ENCODE measurements around the gene ZBTB32.

GRCh38 chr19:35657904-35658700 is 46.3 kb upstream of the ZBTB32 start:
- TF ChIP-seq, protein P1, sequence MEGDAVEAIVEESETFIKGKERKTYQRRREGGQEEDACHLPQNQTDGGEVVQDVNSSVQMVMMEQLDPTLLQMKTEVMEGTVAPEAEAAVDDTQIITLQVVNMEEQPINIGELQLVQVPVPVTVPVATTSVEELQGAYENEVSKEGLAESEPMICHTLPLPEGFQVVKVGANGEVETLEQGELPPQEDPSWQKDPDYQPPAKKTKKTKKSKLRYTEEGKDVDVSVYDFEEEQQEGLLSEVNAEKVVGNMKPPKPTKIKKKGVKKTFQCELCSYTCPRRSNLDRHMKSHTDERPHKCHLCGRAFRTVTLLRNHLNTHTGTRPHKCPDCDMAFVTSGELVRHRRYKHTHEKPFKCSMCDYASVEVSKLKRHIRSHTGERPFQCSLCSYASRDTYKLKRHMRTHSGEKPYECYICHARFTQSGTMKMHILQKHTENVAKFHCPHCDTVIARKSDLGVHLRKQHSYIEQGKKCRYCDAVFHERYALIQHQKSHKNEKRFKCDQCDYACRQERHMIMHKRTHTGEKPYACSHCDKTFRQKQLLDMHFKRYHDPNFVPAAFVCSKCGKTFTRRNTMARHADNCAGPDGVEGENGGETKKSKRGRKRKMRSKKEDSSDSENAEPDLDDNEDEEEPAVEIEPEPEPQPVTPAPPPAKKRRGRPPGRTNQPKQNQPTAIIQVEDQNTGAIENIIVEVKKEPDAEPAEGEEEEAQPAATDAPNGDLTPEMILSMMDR (IDR thresholded peaks at IDR 0.05) = no peak
- TF ChIP-seq POLR2A (IDR thresholded peaks at IDR 0.05) (no peak), POLR2AphosphoS5 (IDR thresholded peaks at IDR 0.05) (no peak)
